Testis (tissue), 2 donors: ENCODE measurements around the gene PRTFDC1.

Experiments used
- POLR2A ChIP-seq: fragments of 450-650 bp; IDR thresholded peaks from one replicate; pipeline ENCODE4 v1.6.1; 2017; ENCODE audit warnings: antibody characterized with exemption, mild to moderate bottlenecking, moderate library complexity
- TF ChIP-seq, protein P1 (sequence below), 3 experiments: fragments of 450-650 bp in 2 of 3; fragments of 200-600 bp in 1 of 3; sonication (generic) in 1 of 3; IDR thresholded peaks; one replicate each; pipeline ENCODE4 v1.5.1; 2016 to 2019; ENCODE audit warnings: antibody characterized with exemption in 3 of 3, mild to moderate bottlenecking in 2 of 3, moderate library complexity in 1 of 3

DNA sequence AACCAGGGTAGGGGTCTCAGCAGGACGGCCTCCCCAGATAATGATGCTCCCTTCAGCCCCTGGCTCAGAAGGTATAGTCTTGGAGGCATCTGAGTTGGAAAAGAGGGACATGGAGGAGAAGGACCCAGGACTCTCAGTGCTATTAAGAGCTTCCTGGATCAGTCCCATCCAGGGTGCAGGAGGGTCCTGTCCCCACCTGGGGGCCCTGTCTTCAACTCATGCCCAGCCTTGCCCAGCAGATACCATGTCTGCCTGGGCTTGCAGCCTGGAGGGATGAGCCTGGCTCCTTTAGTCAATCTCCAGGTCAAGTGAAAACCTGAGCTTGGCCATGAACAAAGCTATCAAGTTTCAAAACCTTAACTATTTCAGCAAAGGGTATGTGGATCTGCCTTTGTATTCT, 67.6 kb downstream of the PRTFDC1 start:
- TF ChIP-seq, protein P1, sequence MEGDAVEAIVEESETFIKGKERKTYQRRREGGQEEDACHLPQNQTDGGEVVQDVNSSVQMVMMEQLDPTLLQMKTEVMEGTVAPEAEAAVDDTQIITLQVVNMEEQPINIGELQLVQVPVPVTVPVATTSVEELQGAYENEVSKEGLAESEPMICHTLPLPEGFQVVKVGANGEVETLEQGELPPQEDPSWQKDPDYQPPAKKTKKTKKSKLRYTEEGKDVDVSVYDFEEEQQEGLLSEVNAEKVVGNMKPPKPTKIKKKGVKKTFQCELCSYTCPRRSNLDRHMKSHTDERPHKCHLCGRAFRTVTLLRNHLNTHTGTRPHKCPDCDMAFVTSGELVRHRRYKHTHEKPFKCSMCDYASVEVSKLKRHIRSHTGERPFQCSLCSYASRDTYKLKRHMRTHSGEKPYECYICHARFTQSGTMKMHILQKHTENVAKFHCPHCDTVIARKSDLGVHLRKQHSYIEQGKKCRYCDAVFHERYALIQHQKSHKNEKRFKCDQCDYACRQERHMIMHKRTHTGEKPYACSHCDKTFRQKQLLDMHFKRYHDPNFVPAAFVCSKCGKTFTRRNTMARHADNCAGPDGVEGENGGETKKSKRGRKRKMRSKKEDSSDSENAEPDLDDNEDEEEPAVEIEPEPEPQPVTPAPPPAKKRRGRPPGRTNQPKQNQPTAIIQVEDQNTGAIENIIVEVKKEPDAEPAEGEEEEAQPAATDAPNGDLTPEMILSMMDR (IDR thresholded peaks at IDR 0.05), result no peak
- no peak for TF ChIP-seq POLR2A
